Kidney glomerular epithelial cell (primary cell): ENCODE measurements around the gene MOSPD3.

Source experiments
- DNase-seq: peaks from one replicate; lab custom pipeline; 2025; lab: John Stamatoyannopoulos, UW

MOSPD3 gene

GRCh38 chr7:100591596-100591995 is 20.7 kb upstream of the MOSPD3 start:
- DNase-seq, result no peak

DNA sequence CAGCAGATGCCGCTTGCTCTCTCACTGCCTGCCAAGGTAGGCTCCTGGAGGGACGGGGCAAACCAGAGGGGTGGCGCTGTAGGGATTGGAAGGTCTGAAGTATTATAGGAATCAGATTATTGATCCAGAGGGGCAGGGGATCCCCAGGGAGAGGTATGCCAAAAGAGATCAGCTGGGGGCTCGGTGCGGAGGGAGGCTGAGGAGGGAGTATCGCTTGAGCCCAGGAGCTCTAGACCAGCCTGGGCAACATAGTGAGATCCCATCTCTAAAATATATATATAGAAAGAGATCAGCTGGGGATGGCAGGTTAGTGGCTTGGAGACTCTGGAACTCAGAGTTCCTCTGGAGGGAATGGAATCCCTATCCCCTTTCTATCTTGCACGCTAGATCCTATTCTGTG is 17.2 kb upstream of the MOSPD3 start:
- no peak for DNase-seq

GRCh38 chr7:100598425-100598824 is 13.9 kb upstream of the MOSPD3 start:
- no peak for DNase-seq

DNA sequence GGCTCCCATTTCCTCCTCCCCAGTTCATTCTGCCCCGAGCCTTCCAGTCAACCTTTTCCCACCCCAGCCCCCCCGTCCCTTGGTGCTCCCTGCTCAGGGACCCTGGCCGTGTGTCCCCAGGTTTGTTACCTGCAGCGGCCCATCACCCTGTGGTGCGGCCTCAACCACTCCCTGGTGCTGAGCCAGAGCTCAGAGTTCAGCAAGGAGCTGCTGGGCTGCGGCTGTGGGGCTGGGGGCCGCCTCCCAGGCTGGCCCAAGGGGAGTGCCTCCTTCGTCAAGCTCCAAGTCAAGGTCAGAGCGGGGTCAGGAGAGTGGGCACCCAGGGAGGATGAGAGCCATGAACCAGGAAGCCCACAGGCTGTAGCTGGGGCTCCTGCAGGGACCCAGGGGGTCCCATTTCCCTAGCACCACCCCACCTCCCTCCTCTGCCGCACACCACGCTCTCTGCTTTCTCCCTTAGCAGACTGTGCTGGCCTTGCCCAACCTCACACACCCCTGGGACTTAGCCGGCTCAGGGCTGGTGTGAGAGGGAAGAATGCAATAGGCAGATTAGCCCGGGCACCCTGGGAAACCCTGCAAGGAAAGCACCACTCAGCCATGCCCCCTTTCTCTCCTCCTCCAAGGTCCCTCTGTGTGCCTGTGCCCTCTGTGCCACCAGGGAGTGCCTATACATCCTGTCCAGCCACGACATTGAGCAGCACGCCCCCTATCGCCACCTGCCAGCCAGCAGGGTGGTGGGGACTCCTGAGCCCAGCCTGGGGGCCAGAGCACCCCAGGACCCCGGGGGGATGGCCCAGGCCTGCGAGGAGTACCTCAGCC is 12.2 kb upstream of the MOSPD3 start:
- DNase-seq, result no peak

DNA sequence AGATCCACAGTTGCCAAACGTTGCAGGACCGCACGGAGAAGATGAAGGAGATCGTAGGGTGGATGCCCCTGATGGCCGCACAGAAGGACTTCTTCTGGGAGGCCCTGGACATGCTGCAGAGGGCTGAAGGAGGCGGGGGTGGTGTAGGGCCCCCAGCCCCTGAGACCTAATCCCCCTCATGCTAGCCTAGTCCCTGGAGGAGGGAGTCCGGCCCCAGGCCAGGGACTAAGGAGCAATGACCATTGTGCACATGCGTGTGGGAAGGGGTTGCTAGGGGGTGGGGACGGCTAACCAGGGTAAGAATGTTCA is 11.7 kb upstream of the MOSPD3 start:
- no peak for DNase-seq

DNA sequence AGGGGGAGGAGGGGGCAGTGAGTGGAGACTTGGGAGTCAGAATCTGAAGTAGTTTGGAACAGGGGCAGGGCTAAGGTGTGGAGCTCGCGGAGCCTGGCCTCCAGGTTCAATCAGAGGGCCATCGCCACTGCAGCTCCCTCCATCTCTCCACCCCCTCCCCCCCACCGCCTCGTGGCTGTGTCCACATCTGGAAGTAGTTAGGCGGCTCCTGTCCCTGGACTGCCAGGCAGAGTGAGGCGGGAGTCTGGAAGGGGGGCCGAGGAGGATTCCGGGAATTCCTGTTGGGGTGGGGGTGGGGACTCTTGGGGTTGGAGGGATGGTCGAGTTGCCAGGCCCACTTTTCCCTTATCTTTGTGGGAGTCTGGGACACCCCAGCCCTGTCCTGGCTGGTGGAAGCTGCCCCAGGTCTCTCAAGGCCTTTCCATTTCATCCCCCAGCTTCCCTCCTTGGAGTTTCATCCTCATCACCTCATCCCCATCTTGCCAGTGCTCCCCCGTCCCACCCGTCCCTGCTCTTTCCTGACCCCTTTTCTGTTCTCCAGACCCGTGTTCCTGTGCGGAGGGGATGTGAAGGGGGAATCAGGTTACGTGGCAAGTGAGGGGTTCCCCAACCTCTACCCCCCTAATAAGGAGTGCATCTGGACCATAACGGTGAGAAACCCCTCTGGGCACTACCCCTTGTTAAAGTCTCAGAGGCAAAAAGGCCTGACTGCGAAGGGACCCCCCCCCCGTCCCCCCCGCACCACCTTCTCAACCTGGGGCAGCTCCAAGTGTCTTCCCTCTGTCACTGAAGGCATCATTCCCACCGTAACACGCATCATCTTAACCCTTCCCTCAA is 9.2 kb upstream of the MOSPD3 start:
- no peak for DNase-seq

- DNase-seq, result no peak
These were observed 8.7 kb upstream of the MOSPD3 start for GRCh38 chr7:100603726-100604027.

DNA sequence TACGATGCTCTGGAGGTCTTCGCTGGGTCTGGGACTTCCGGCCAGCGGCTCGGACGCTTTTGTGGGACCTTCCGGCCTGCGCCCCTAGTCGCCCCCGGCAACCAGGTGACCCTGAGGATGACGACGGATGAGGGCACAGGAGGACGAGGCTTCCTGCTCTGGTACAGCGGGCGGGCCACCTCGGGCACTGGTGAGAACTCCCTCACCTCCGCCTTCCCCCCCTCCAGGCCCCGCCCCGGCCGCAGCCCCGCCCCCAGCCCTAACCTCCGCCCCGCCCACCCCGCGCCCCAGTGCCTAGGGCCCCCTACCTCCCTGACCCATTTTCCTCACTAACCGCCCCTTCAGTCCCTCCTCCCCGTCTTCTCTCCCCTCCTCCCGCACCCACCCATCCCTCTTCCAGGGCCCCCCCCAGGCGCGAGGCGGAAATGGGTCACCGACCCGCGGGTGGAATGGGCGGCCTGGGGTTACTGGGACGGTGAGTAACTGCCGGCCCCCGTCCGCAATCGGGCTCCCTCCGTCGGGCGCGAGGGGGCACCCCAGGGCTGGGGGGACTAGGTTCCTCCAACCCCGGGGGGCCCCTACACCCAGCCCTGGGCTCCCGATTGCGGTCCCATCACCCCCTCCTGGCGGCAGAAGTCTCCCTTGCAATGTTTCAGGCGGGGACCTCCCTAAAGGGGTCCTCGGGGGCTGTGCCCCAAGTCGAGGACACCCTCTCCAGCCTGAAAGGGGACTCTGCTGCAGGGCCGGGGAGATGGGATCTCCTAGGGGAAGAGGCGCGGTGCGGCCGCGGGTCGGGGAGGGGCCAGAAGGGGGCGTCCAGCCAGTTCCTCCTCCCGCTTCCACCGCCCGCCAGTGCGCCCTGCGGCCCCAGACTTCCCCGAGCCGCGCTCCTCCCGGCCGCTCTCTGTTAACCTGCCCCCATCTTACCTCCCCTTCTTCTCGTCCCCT is 8.0 kb upstream of the MOSPD3 start:
- no peak for DNase-seq

GRCh38 chr7:100604976-100605911 is 7.1 kb upstream of the MOSPD3 start:
- DNase-seq, result no peak

- no peak for DNase-seq
These were observed 6.0 kb upstream of the MOSPD3 start for GRCh38 chr7:100606313-100606712.

- DNase-seq, result peak; percentile 47
These were observed 5.2 kb upstream of the MOSPD3 start for GRCh38 chr7:100607111-100607510.

GRCh38 chr7:100609958-100610357 is 2.4 kb upstream of the MOSPD3 start:
- no peak for DNase-seq

- DNase-seq, result no peak
These were observed 520 bp downstream of the MOSPD3 start for GRCh38 chr7:100612730-100613390.

- no peak for DNase-seq
These were observed 1.3 kb downstream of the MOSPD3 start for GRCh38 chr7:100613412-100614175.

DNA sequence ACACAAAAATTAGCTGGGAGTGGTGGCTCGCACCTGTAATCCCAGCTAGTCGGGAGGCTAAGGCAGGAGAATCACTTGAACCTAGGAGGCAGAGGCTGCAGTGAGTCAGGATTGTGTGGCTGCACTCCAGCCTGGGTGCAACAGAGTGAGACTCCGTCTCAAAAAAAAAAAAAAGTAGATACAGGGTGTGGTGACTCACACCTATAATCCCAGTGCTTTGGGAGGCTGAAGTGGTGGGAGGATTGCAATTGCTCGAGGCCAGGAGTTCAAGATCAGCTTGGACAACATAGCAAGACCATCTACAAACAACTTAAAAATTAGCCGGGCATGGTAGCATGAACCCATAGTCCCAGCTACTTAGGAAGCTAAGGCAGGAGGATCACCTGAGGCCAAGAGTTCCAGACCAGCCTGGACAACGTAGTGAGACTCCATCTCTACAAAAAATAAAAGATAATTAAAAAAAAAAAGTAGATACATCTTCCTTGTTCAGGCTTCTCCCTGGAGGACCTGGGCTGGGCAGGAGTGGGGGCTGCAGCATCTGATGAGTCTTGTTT is 2.0 kb downstream of the MOSPD3 start:
- DNase-seq, result no peak

DNA sequence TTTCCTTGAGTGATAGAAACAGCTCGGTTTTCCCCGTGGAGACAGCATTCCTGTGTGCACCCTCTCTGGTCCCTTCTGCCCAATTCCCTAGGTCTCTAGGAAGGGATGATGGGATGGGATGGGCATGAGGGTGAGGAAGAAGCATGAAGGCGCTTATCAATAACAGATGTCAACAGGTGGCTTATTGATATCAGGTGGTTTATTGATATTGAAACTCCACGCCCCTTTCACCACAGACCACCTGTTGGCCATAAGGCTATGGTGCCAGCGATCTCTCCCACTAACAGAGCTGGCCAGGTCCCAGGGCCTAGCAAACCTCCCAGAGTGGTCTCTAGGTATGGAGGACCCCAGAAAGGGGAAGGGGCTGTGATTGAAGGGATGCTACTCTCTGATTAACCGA is 7.9 kb downstream of the MOSPD3 start:
- DNase-seq, result no peak

DNA sequence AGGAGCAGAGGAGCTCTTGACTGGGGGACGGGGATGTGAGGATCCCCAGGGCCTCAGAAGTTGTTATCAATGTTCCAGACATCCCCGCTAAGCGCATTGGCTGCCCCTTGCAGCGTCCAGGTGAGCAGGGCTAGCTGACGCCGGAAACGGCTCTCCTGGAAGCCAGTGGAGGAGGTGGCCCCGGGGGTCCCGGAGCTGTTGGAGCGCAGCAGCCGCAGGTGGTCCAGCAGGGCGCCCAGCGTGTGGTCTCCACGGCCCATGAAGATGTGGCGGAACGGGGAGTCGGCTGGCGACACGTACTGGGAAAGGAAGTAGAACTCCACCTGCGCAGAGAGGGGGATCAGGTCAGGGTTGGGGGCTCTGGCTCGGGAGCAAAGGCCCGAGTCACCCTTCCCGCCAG is 8.5 kb downstream of the MOSPD3 start:
- DNase-seq, result no peak

GRCh38 chr7:100621554-100621953 is 9.2 kb downstream of the MOSPD3 start:
- DNase-seq, result no peak

DNA sequence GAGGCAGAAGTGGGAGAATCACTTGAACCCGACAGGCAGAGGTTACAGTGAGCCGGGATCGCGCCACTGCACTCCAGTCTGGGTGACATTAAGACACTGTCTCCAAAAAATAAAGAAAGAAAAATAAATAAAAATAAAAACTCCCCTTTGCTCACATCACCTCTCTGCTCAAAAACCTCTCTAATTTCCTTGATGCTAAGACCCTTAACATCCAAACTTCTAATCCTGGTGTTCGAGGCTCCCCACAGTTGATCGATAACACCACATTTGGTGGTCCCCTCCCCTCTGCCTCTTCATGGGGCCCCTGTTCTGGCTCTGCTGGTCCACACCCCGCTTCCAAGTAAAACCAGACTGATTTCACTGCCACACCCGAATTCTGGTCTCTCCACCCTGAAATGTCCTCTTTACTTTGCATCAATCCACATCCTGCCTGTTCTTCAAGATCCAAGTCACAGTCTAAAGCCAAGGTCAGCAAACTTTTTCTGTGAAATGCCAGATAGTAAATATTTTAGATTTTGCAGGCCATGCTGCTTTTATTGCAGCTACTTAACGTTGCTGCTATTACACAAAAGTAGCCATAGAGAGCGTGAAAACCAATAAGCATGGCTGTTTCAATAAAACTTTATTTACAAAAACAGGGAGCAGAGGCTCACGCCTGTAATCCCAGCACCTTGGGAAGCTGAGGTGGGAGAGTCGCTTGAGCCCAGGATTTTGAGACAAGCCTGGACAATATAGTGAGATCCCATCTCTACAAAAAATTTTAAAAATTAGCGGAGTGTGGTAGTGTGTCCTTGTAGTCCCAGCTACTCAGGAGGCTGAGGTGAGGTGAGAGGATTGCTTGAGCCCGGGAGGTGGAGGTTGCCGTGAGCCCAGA is 11.8 kb downstream of the MOSPD3 start:
- no peak for DNase-seq
